HUES48 (cell line): ENCODE measurements around the gene AFF4.

Source experiments
- H3K27ac ChIP-seq: one replicate; pipeline ENCODE4 v1.7.0; 2013; ENCODE audit warnings: low read depth, low read length, inconsistent platforms
- H3K27me3 ChIP-seq: 2 replicates; pipeline ENCODE4 v1.6.1; 2013; ENCODE audit warnings: mild to moderate bottlenecking, low read length; ENCODE audit not compliant: control insufficient read depth, insufficient read depth
- H3K36me3 ChIP-seq: 2 replicates; pipeline ENCODE4 v1.6.1; 2013; ENCODE audit warnings: low read length; ENCODE audit not compliant: control insufficient read depth, insufficient read depth
- H3K4me1 ChIP-seq: 2 replicates; pipeline ENCODE4 v1.6.1; 2013; ENCODE audit warnings: mild to moderate bottlenecking, low read length; ENCODE audit not compliant: control insufficient read depth, insufficient read depth
- H3K4me3 ChIP-seq: 2 replicates; pipeline ENCODE4 v1.5.1; 2013; ENCODE audit warnings: mild to moderate bottlenecking, low read depth, low read length
- H3K9ac ChIP-seq: 2 replicates; pipeline ENCODE4 v1.6.1; 2013; ENCODE audit warnings: mild to moderate bottlenecking, low read depth, low read length, moderate library complexity
- H3K9me3 ChIP-seq: 2 replicates; pipeline ENCODE4 v1.6.1; 2013; ENCODE audit warnings: low read length; ENCODE audit not compliant: control insufficient read depth, insufficient read depth

Gene AFF4

GRCh38 chr5:132887283-132887682 lies 76.2 kb downstream of the AFF4 start:
- Histone ChIP-seq H3K9ac (no peak overlapping the region), H3K36me3 (peaks cover 97% of the 10 kb centered on the region), H3K27me3 (no peaks in the 10 kb centered on the region), H3K4me1 (no peaks in the 10 kb centered on the region), H3K27ac (no peak overlapping the region), H3K4me3 (no peak overlapping the region), H3K9me3 (no peaks in the 10 kb centered on the region)

- Histone ChIP-seq H3K4me1 (no peaks in the 10 kb centered on the region), H3K36me3 (peaks cover 97% of the 10 kb centered on the region), H3K9ac (no peak overlapping the region), H3K9me3 (no peaks in the 10 kb centered on the region), H3K27me3 (no peaks in the 10 kb centered on the region), H3K27ac (no peak overlapping the region), H3K4me3 (no peak overlapping the region)
Observed at GRCh38 chr5:132886064-132886823, 77.2 kb downstream of the AFF4 start.

GRCh38 chr5:132884548-132884947 lies 78.9 kb downstream of the AFF4 start:
- no peak overlapping the region for H3K4me3 ChIP-seq
- no peak overlapping the region for H3K27ac ChIP-seq
- H3K4me1 ChIP-seq = no peaks in the 10 kb centered on the region
- no peaks in the 10 kb centered on the region for H3K27me3 ChIP-seq
- H3K36me3 ChIP-seq = peaks cover 98% of the 10 kb centered on the region
- no peaks in the 10 kb centered on the region for H3K9me3 ChIP-seq
- H3K9ac ChIP-seq = no peak overlapping the region

GRCh38 chr5:132883261-132883834 lies 80.1 kb downstream of the AFF4 start:
- Histone ChIP-seq H3K36me3 (peaks cover 99% of the 10 kb centered on the region), H3K27me3 (no peaks in the 10 kb centered on the region), H3K27ac (no peak overlapping the region), H3K9ac (no peak overlapping the region), H3K4me3 (no peak overlapping the region), H3K9me3 (no peaks in the 10 kb centered on the region), H3K4me1 (no peaks in the 10 kb centered on the region)

GRCh38 chr5:132877938-132878337 lies 85.5 kb downstream of the AFF4 start:
- Histone ChIP-seq H3K27me3 (no peaks in the 10 kb centered on the region), H3K4me3 (no peak overlapping the region), H3K36me3 (peaks cover 81% of the 10 kb centered on the region), H3K4me1 (no peaks in the 10 kb centered on the region), H3K27ac (no peak overlapping the region), H3K9me3 (no peaks in the 10 kb centered on the region), H3K9ac (no peak overlapping the region)

- H3K36me3 ChIP-seq = peaks cover 77% of the 10 kb centered on the region
- no peaks in the 10 kb centered on the region for H3K4me1 ChIP-seq
- H3K9ac ChIP-seq = no peak overlapping the region
- H3K27me3 ChIP-seq = no peaks in the 10 kb centered on the region
- no peak overlapping the region for H3K27ac ChIP-seq
- no peaks in the 10 kb centered on the region for H3K9me3 ChIP-seq
- H3K4me3 ChIP-seq = no peak overlapping the region
Observed at GRCh38 chr5:132877466-132877865, 86.0 kb downstream of the AFF4 start.

GRCh38 chr5:132876020-132876759 lies 87.2 kb downstream of the AFF4 start:
- H3K36me3 ChIP-seq = peaks cover 69% of the 10 kb centered on the region
- no peak overlapping the region for H3K27ac ChIP-seq
- H3K27me3 ChIP-seq = no peaks in the 10 kb centered on the region
- no peak overlapping the region for H3K4me3 ChIP-seq
- H3K9ac ChIP-seq = no peak overlapping the region
- H3K4me1 ChIP-seq = no peaks in the 10 kb centered on the region
- H3K9me3 ChIP-seq = no peaks in the 10 kb centered on the region

GRCh38 chr5:132873930-132874271 lies 89.5 kb downstream of the AFF4 start:
- Histone ChIP-seq H3K36me3 (peaks cover 65% of the 10 kb centered on the region), H3K4me3 (no peak overlapping the region), H3K27ac (peak overlapping the region; percentile 34), H3K4me1 (no peaks in the 10 kb centered on the region), H3K9ac (no peak overlapping the region), H3K9me3 (no peaks in the 10 kb centered on the region), H3K27me3 (no peaks in the 10 kb centered on the region)

- Histone ChIP-seq H3K4me3 (no peak within 1 kb of the TSS), H3K27ac (peak within 1 kb of the TSS; percentile 34), H3K4me1 (no peaks in the 10 kb centered on the region), H3K27me3 (no peaks in the 10 kb centered on the region), H3K36me3 (peaks cover 65% of the 10 kb centered on the region), H3K9ac (no peak within 1 kb of the TSS), H3K9me3 (no peaks in the 10 kb centered on the region)
Observed at GRCh38 chr5:132873119-132873929, 90.1 kb downstream of the AFF4 start, which contains the start of gene LEAP2. TSS of gene LEAP2 (plus strand) at chr5:132873668. CDS start at chr5:132873695, 27 bp downstream.

- Histone ChIP-seq H3K27ac (peak overlapping the region; percentile 26), H3K9ac (no peak overlapping the region), H3K36me3 (peaks cover 65% of the 10 kb centered on the region), H3K4me1 (no peaks in the 10 kb centered on the region), H3K4me3 (no peak overlapping the region), H3K9me3 (no peaks in the 10 kb centered on the region), H3K27me3 (no peaks in the 10 kb centered on the region)
Observed at GRCh38 chr5:132872788-132873118, 90.7 kb downstream of the AFF4 start.
